ENCODE results near the gene NSA2. TPM values are rescaled to one million over a fixed set of nuclear protein-coding genes. Genes with fewer than 3 reads are reported as not detected.
"Not testable (repeated sequence)": the region's sequence is repeated elsewhere in the genome, so short reads cannot be mapped to it uniquely, and the experiment has no call there.

The NSA2 gene
- total RNA-seq, result 45.1 TPM
- long read RNA-seq, full-length matches to known transcripts, result 2 of 2 reads
- long read RNA-seq, partial matches to known transcripts, result 0 of 2 reads
- long read RNA-seq, other reads (novel, unspliced or antisense), result 0 of 2 reads

- intact Hi-C loops (cut with DNase I), result loop anchor here (5.0 to 10.0 kb wide), 3 partner anchors 135 to 1202 kb away; partner anchors contain the start of genes ANKRA2 and UTP15
- DNase-seq (ENCODE audit: missing footprints) (peak; percentile 95), ATAC-seq (peak; percentile 99)
These were observed at the start of gene NSA2, which contains the start of gene GFM2 for GRCh38 chr5:74766849-74767578. Gene NSA2 (plus strand): TSS chr5:74767249. CDS start chr5:74767361, 112 bp downstream. Gene GFM2 (minus strand): TSS chr5:74767117. CDS start chr5:74763742, 3,375 bp downstream.

- DNase-seq (ENCODE audit: missing footprints) (no peak), ATAC-seq (no peak)
- intact Hi-C loops (cut with DNase I), result no loop called here
These were observed 49.5 kb upstream of the NSA2 start for GRCh38 chr5:74717596-74717995.

DNA sequence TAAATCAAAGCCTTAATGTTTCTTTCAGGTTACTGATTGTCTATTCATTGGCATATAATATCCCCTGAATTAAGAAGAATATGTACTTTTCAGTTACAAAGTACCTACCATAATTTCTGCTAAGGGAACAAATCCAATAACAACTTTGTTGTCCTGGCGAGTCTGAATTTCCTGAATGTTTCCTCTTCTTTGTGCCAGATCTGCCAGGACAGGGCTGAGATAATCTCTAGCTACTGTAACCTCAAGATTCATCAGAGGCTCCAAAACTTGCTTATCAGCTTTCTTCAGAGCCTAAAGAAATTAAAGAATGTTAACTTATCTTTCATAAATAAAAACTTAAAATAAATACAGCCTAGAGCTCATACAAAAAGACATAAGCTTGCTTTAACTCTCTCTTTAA lies 44.8 kb upstream of the NSA2 start:
- no peak for DNase-seq (ENCODE audit: missing footprints)
- no peak for ATAC-seq
- intact Hi-C loops (cut with DNase I), result no loop called here

DNA sequence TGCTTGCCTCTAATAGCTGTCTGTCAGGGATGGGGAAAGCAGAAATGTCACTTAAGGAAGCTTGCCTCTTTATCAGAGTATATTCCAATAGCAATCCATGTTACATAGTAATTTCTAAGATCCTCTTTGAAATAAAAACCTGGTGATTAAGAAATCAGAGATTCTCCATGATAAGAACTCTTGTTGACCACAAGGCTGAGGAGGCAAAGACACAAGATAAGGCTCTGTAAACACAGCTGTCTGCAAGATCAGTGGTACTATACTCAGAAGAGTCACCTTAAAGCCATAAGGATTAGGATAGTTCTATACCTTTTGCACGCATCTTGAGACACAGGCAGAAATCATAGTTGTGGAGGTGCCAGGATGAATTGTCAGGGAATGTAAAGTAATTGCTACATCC lies 41.7 kb upstream of the NSA2 start:
- intact Hi-C loops (cut with DNase I), result no loop called here
- ATAC-seq, result no peak
- no peak for DNase-seq (ENCODE audit: missing footprints)

DNA sequence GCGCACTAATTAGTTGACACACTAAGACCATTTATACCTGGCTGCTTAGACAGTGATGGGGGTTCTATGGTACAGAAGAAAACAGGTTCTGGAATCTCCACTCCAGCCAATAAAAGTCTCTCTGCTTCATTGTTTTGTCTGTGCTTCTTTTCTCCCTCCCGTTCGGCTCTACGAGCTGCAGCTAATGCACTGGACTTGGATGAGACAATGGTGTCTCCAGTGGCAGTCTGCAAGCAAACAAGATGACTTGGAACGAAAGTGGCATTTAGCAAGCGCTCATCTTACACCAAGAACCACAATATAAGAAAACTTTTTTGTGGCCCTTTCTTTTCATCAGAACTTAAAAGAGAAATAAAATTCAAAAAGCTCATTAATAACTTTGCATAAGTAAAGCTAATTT lies 30.3 kb upstream of the NSA2 start:
- DNase-seq (ENCODE audit: missing footprints) (no peak), ATAC-seq (no peak)

GRCh38 chr5:74738406-74738805 lies 28.6 kb upstream of the NSA2 start:
- ATAC-seq (no peak), DNase-seq (ENCODE audit: missing footprints) (no peak)
- intact Hi-C loops (cut with DNase I), result no loop called here

More for the DNA sequence above, 30.3 kb upstream of the NSA2 start:
- intact Hi-C loops (cut with DNase I), result no loop called here

- DNase-seq (ENCODE audit: missing footprints); intact Hi-C loops (cut with DNase I); ATAC-seq: not testable (repeated sequence)
These were observed 18.3 kb upstream of the NSA2 start for GRCh38 chr5:74748742-74749141.

GRCh38 chr5:74761241-74761640 lies 5.8 kb upstream of the NSA2 start:
- DNase-seq (ENCODE audit: missing footprints), result no peak
- ATAC-seq, result no peak
- intact Hi-C loops (cut with DNase I), result loop anchor here (10.0 kb wide), 1 partner anchor 1196 kb away; the partner anchor contains the start of genes ANKRA2 and UTP15

GRCh38 chr5:74762599-74762998 lies 4.5 kb upstream of the NSA2 start:
- intact Hi-C loops (cut with DNase I), result loop anchor here (10.0 kb wide), 1 partner anchor 1198 kb away; the partner anchor contains the start of genes ANKRA2 and UTP15
- ATAC-seq (no peak), DNase-seq (ENCODE audit: missing footprints) (no peak)

- intact Hi-C loops (cut with DNase I), result loop anchor here (10.0 kb wide), 1 partner anchor 1199 kb away; the partner anchor contains the start of genes ANKRA2 and UTP15
- ATAC-seq, result no peak
- no peak for DNase-seq (ENCODE audit: missing footprints)
These were observed 3.5 kb upstream of the NSA2 start for GRCh38 chr5:74763504-74763903.

- intact Hi-C loops (cut with DNase I), result loop anchor here (5.0 to 10.0 kb wide), 3 partner anchors 137 to 1200 kb away; partner anchors contain the start of genes ANKRA2 and UTP15
- DNase-seq (ENCODE audit: missing footprints) (no peak), ATAC-seq (no peak)
These were observed 1.8 kb upstream of the NSA2 start for GRCh38 chr5:74765201-74765600.

GRCh38 chr5:74765929-74766328 lies 1.1 kb upstream of the NSA2 start:
- DNase-seq (ENCODE audit: missing footprints), result no peak
- intact Hi-C loops (cut with DNase I), result loop anchor here (5.0 to 10.0 kb wide), 3 partner anchors 136 to 1201 kb away; partner anchors contain the start of genes ANKRA2 and UTP15
- no peak for ATAC-seq

DNA sequence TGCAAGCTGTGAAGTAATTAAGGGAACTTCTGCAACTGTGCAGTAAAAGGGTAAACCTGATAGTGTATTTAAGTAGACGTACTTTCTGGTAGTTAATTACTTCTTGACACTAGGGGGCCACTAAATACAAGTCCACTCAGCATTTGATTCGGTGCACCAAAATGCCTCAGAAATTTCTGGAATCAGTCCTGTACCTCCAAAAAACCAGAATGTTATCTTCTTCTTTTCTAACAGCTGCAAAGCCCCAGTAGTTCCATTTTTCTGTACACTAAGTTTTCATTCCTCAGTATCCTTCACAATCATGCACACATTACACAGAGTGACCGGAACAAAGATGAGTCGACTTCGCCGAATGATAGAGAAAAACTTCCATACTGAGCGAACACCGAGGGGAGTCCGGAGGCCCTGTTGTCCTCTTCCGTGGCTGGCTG lies 616 bp upstream of the NSA2 start:
- no peak for DNase-seq (ENCODE audit: missing footprints)
- ATAC-seq, result peak; percentile 49
- intact Hi-C loops (cut with DNase I), result loop anchor here (5.0 to 10.0 kb wide), 3 partner anchors 136 to 1202 kb away; partner anchors contain the start of genes ANKRA2 and UTP15

DNA sequence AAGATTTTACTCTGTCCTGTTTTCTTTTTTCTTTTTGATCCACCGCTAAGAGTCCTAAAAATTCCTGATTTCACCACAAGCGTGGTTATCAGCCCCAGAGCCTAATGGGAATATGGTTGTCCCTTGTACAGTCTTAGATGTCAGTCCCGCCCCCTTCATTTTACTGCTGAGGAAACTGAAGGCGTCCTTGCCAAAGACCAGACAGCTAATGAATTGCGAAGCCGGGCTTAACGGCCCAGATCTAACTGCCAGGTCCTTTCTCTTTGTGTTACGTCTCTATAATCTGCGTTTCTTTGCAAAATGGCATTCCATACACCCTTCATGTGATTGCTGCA lies 497 bp downstream of the NSA2 start:
- DNase-seq (ENCODE audit: missing footprints), result no peak
- intact Hi-C loops (cut with DNase I), result loop anchor here (5.0 to 10.0 kb wide), 3 partner anchors 135 to 1203 kb away; partner anchors contain the start of genes ANKRA2 and UTP15
- ATAC-seq, result no peak

DNA sequence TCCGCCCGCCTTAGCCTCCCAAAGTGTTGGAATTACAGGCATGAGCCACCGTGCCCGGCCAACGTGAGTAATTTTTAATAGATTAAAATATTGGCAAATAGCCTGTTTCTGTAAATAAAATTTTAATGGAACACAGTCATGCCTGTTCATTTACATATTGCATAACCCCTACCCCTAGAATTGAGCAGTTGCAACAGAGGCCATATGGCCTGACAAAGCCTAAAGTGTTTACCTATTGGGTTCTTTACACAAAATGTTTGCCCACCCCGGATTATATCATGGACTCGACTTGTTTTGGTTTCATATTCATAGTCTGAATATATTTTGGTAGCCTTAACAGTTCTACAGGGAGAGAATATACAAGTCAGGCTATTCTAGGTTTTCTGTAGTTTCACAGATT lies 5.3 kb downstream of the NSA2 start:
- DNase-seq (ENCODE audit: missing footprints) (no peak), ATAC-seq (no peak)
- intact Hi-C loops (cut with DNase I), result no loop called here

DNA sequence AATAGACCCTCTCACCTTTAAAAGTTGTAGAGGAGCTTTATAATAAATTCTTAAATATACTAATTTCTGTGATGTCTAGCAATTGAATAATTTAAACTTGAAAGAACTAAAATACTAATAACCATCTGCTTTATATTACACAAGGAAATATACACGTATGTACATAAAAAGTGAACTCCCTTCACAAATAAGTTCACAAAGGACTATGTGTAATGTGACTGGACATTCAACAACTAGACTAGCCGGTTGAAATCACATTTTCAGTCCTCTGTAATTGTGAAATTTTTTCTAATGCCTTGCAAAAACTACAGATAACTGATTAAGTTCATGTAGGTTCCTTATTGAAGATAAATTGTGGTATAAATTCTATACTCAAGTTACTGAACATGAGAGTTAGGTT lies 11.6 kb downstream of the NSA2 start:
- ATAC-seq, result no peak
- intact Hi-C loops (cut with DNase I), result no loop called here
- no peak for DNase-seq (ENCODE audit: missing footprints)

GRCh38 chr5:74786851-74787250 lies 19.8 kb downstream of the NSA2 start:
- intact Hi-C loops (cut with DNase I), result no loop called here
- ATAC-seq, result no peak
- no peak for DNase-seq (ENCODE audit: missing footprints)

DNA sequence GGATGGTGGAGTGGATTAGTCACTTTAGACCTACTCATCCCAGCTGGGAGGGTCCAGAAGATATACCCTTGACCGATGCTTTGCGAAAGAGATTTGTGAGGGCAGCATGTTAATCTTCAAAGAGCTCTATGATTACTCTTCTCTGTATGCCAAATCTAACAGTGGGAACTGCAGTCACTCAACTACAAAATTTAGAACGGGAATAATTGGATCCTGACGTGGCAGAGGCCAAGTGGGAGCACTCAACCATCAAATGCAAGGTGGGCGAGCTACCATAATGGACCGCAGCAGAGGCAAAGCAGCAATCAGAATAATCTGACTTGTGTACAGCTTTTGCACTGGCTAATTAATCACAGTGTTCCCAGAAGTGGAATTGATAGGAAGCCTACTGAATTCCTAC lies 20.4 kb downstream of the NSA2 start:
- no peak for DNase-seq (ENCODE audit: missing footprints)
- ATAC-seq, result no peak
- intact Hi-C loops (cut with DNase I), result no loop called here

- DNase-seq (ENCODE audit: missing footprints); intact Hi-C loops (cut with DNase I): not testable (repeated sequence)
These were observed 24.6 kb downstream of the NSA2 start for GRCh38 chr5:74791669-74792068.

More at GRCh38 chr5:74791669-74792068, 24.6 kb downstream of the NSA2 start:
- not testable (repeated sequence) for ATAC-seq

Data from Right ventricle myocardium inferior (tissue), 1 donor.